NCI-H2107 treated with DMSO at 0.1 percent for 48 hours (cell line): Measurements from ENCODE around the gene CDK14.
A peak's percentile ranks its signal among the peaks of the same experiment; 100 is the strongest.
"Not testable (repeated sequence)": the region's sequence is repeated elsewhere in the genome, so short reads cannot be mapped to it uniquely, and the experiment has no call there.

Experiments
- DNase-seq: peaks from one replicate; lab custom pipeline; 2025; ENCODE audit not compliant: unreplicated experiment; lab: John Stamatoyannopoulos, UW

Gene CDK14

GRCh38 chr7:90713628-90714027, 117.5 kb downstream of the CDK14 start:
- DNase-seq: no peak

- no peak for DNase-seq
Measured at GRCh38 chr7:90715067-90715466, 118.9 kb downstream of the CDK14 start.

GRCh38 chr7:90717296-90718060, 121.4 kb downstream of the CDK14 start:
- no peak for DNase-seq

GRCh38 chr7:90719155-90719554, 123.0 kb downstream of the CDK14 start:
- no peak for DNase-seq

- DNase-seq: no peak
Measured at GRCh38 chr7:90720984-90721760, 125.1 kb downstream of the CDK14 start.

GRCh38 chr7:90721869-90722431, 125.8 kb downstream of the CDK14 start:
- no peak for DNase-seq

- no peak for DNase-seq
Measured at GRCh38 chr7:90723233-90723632, 127.1 kb downstream of the CDK14 start.

- no peak for DNase-seq
Measured at GRCh38 chr7:90723866-90724265, 127.7 kb downstream of the CDK14 start.

- DNase-seq: no peak
Measured at GRCh38 chr7:90726120-90726519, 130.0 kb downstream of the CDK14 start.

- DNase-seq: peak; percentile 17
Measured at GRCh38 chr7:90726623-90727022, 130.5 kb downstream of the CDK14 start.

- DNase-seq: no peak
Measured at GRCh38 chr7:90727412-90727811, 131.3 kb downstream of the CDK14 start.

- no peak for DNase-seq
Measured at GRCh38 chr7:90728568-90728967, 132.4 kb downstream of the CDK14 start.

- DNase-seq: not testable (repeated sequence)
Measured at GRCh38 chr7:90735611-90736280, 139.6 kb downstream of the CDK14 start.

GRCh38 chr7:90736316-90736715, 140.2 kb downstream of the CDK14 start:
- no peak for DNase-seq

- no peak for DNase-seq
Measured at GRCh38 chr7:90736968-90737939, 141.1 kb downstream of the CDK14 start.

- DNase-seq: no peak
Measured at GRCh38 chr7:90738249-90738648, 142.1 kb downstream of the CDK14 start.

GRCh38 chr7:90739716-90740115, 143.6 kb downstream of the CDK14 start:
- DNase-seq: no peak

GRCh38 chr7:90740386-90740785, 144.3 kb downstream of the CDK14 start:
- no peak for DNase-seq

GRCh38 chr7:90743626-90744025, 147.5 kb downstream of the CDK14 start:
- no peak for DNase-seq

GRCh38 chr7:90747516-90747915, 151.4 kb downstream of the CDK14 start:
- no peak for DNase-seq
